Pancreas (tissue), 10 donors: ENCODE measurements around the gene SAP130. TPM values are rescaled to one million over a fixed set of nuclear protein-coding genes. Genes with fewer than 3 reads are reported as not detected.

Experiments
- ATAC-seq, 4 donors: fragments of 200-7000 bp; cut with Tn5 transposase; one replicate each; pipeline versions ENCODE4 v1.8.0 to v1.9.1; 2020; ENCODE audit warnings: mild to moderate bottlenecking in 4 of 4, moderate library complexity in 4 of 4
- DNase-seq, 6 donors: peaks; one replicate each; pipeline ENCODE4 v3.0.0-alpha.2; 2020
- FAIRE-seq: peaks from 2 replicates; lab custom pipeline; 2012; peaks lifted over from hg19 to GRCh38; lab: Jason Lieb, UNC
- H3K27ac ChIP-seq, 4 donors: fragments of 200-600 bp; sonication (generic); 1 replicate in 3 of 4; 2 replicates in 1 of 4; pipeline versions ENCODE4 v1.5.0 to v1.8.0; 2020
- H3K27me3 ChIP-seq, 4 donors: fragments of 200-600 bp; one replicate each; pipeline ENCODE4 v1.8.0; 2021
- H3K36me3 ChIP-seq, 3 donors: fragments of 200-600 bp; sonication (generic) in 1 of 3; one replicate each; pipeline versions ENCODE4 v1.5.0 to v1.8.0; 2020 to 2021
- H3K4me1 ChIP-seq, 3 donors: fragments of 200-600 bp; one replicate each; pipeline ENCODE4 v1.8.0; 2021
- H3K4me3 ChIP-seq, 4 donors: fragments of 200-600 bp; sonication (generic) in 2 of 4; one replicate each; pipeline versions ENCODE4 v1.5.0 to v1.8.0; 2020 to 2021
- H3K9me3 ChIP-seq, 4 donors: fragments of 200-600 bp; one replicate each; pipeline ENCODE4 v1.8.0; 2021
- CTCF ChIP-seq, 4 donors: fragments of 200-600 bp; sonication (generic) in 3 of 4; IDR thresholded peaks; one replicate each; pipeline versions ENCODE4 v1.5.0 to v1.8.0; 2021; ENCODE audit warnings: antibody characterized with exemption in 4 of 4
- WGBS, 2 donors: extraction: QIAGEN DNeasy Blood & Tissue Kit; methylation state at CpG; one replicate each; pipeline ENCODE4 v1.1.7; 2013; 5-methylcytosine and 5-hydroxymethylcytosine counted together
- intact Hi-C, 3 donors: fragments of 100-400 bp; cut with DNase I; formaldehyde crosslinking; loops; one replicate each; pipeline versions ENCODE4 v1.11.1 to v1.14.2; 2022
- polyA plus RNA-seq, 2 donors: library from polyadenylated mRNA; stranded (reverse); fragments of 200-250 nt; gene quantifications; one replicate each; pipeline ENCODE4 v1.2.3, GENCODE V29; 2013
- total RNA-seq, 6 donors: library from RNA; stranded (reverse); fragmentation: NEBNext Ultra II Directional in 4 of 6; extraction: Animal tissue kit (Norgen Biotek cat#: 25700) in 4 of 6; gene quantifications; one replicate each; pipeline versions ENCODE4 v1.2.1 to v1.2.4, GENCODE V29; 2021 to 2023
- donor health status: healthy with polysubstance abuse.
- donor health status: DM: no; HTN: no; CAD: no; lungs with moderate emphysema.
- donor health status: DM: no; HTN: no; CAD: no.
- donor health status: control.
- donor health status: control.
- donor health status: Bipolar disorder and iron deficiency.
- donor health status: DM: yes; HTN: yes; CAD: no.
- donor health status: DM: no; HTN: no; CAD: no.
- donor health status: DM: no; HTN: no; CAD: no.
- donor health status: DM: yes; HTN: yes; CAD: no.

SAP130 gene
- total and polyA plus RNA-seq, 8 donors: 4.5 to 14.1 (median 9.3) TPM

- no peak for DNase-seq
- Histone ChIP-seq H3K27me3 (no peaks in the 10 kb centered on the region), H3K4me3 (no peak overlapping the region), H3K36me3 (peaks cover 5 to 34% (median 6%) of the 10 kb centered on the region in 3 donors), H3K9me3 (no peaks in the 10 kb centered on the region), H3K4me1 (no peaks in the 10 kb centered on the region), H3K27ac (no peak overlapping the region)
- FAIRE-seq: no peak
- TF ChIP-seq CTCF (IDR thresholded peaks at IDR 0.05): no peak
- intact Hi-C loops: no loop called here
- peak in 1 of 4 donors; percentile 21 for ATAC-seq
- WGBS, 2 donors: 56 to 57% methylated on average over 9 of the region's 9 CpGs
These were observed 31.7 kb downstream of the SAP130 start for GRCh38 chr2:127996160-127996559.

GRCh38 chr2:127995725-127996124 lies 32.1 kb downstream of the SAP130 start:
- intact Hi-C loops: no loop called here
- ATAC-seq (no peak), FAIRE-seq (no peak), DNase-seq (no peak)
- no peak overlapping the region for H3K4me3 ChIP-seq
- no peak for TF ChIP-seq CTCF (IDR thresholded peaks at IDR 0.05)
- no peaks in the 10 kb centered on the region for H3K4me1 ChIP-seq
- no peaks in the 10 kb centered on the region for H3K27me3 ChIP-seq
- no peaks in the 10 kb centered on the region for H3K9me3 ChIP-seq
- H3K27ac ChIP-seq: no peak overlapping the region
- peaks cover 5 to 34% (median 6%) of the 10 kb centered on the region in 3 donors for H3K36me3 ChIP-seq
- WGBS, 2 donors: 93 to 95% methylated on average over 7 of the region's 7 CpGs

GRCh38 chr2:127993659-127994058 lies 34.2 kb downstream of the SAP130 start:
- Histone ChIP-seq H3K4me1 (no peaks in the 10 kb centered on the region), H3K27ac (no peak overlapping the region), H3K36me3 (peaks cover 0 to 27% (median 2%) of the 10 kb centered on the region in 3 donors), H3K4me3 (no peak overlapping the region), H3K27me3 (no peaks in the 10 kb centered on the region), H3K9me3 (no peaks in the 10 kb centered on the region)
- intact Hi-C loops: no loop called here
- 81 to 82% methylated on average over 2 of the region's 2 CpGs for WGBS, 2 donors
- no peak for ATAC-seq
- no peak for FAIRE-seq
- no peak for DNase-seq
- TF ChIP-seq CTCF (IDR thresholded peaks at IDR 0.05): no peak

- FAIRE-seq (no peak), DNase-seq (no peak), ATAC-seq (no peak)
- TF ChIP-seq CTCF (IDR thresholded peaks at IDR 0.05): no peak
- intact Hi-C loops: no loop called here
- Histone ChIP-seq H3K27me3 (no peaks in the 10 kb centered on the region), H3K9me3 (no peaks in the 10 kb centered on the region), H3K27ac (no peak overlapping the region), H3K4me3 (no peak overlapping the region), H3K4me1 (no peaks in the 10 kb centered on the region), H3K36me3 (peaks cover 0 to 29% (median 5%) of the 10 kb centered on the region in 3 donors)
- 84 to 85% methylated on average over 5 of the region's 5 CpGs for WGBS, 2 donors
These were observed 36.1 kb downstream of the SAP130 start for GRCh38 chr2:127991742-127992141.

- DNase-seq (no peak), ATAC-seq (no peak), FAIRE-seq (no peak)
- H3K27me3 ChIP-seq: no peaks in the 10 kb centered on the region
- intact Hi-C loops: no loop called here
- 94 to 95% methylated on average over 7 of the region's 7 CpGs for WGBS, 2 donors
- no peak for TF ChIP-seq CTCF (IDR thresholded peaks at IDR 0.05)
- no peaks in the 10 kb centered on the region for H3K4me1 ChIP-seq
- H3K36me3 ChIP-seq: peaks cover 0 to 51% (median 18%) of the 10 kb centered on the region in 3 donors
- H3K27ac ChIP-seq: no peak overlapping the region
- H3K4me3 ChIP-seq: no peak overlapping the region
- no peaks in the 10 kb centered on the region for H3K9me3 ChIP-seq
These were observed 41.2 kb downstream of the SAP130 start for GRCh38 chr2:127986548-127987079.
